H7 (cell line): ENCODE measurements around the gene NDUFS3. TPM values are rescaled to one million over a fixed set of nuclear protein-coding genes. Genes with fewer than 3 reads are reported as not detected.

Experiments
- DNase-seq: peaks from one replicate; pipeline ENCODE4 v3.0.0; 2012
- H3K27me3 ChIP-seq: 2 replicates; pipeline ENCODE4 v1.6.0; 2011; ENCODE audit warnings: mild to moderate bottlenecking, low read length; ENCODE audit not compliant: control insufficient read depth, insufficient read depth
- H3K36me3 ChIP-seq: replicated peaks from 2 replicates; pipeline ENCODE4 v1.5.1; 2011; ENCODE audit warnings: low read length; ENCODE audit not compliant: control insufficient read depth, insufficient read depth
- H3K4me3 ChIP-seq: 2 replicates; pipeline ENCODE4 v1.5.1; 2011; ENCODE audit warnings: low read depth, mild to moderate bottlenecking, control low read depth, low read length, moderate library complexity; ENCODE audit not compliant: insufficient read depth
- total RNA-seq: library from RNA; depleted of rRNA; stranded (reverse); fragments of >200 nt; shearing (Covaris generic); gene quantifications from 2 replicates; pipeline ENCODE4 v1.2.3, GENCODE V29; 2014; rRNA removed

NDUFS3 gene
- total RNA-seq, 1 experiment from 2014 or later = 101 TPM

- H3K27me3 ChIP-seq = no peaks in the 10 kb centered on the region
- H3K36me3 ChIP-seq = peaks cover 6% of the 10 kb centered on the region; the same call in 1 of the 2 replicates
- H3K4me3 ChIP-seq = no peak overlapping the region
- peak; percentile 65 for DNase-seq
These were observed 38.0 kb downstream of the NDUFS3 start for GRCh38 chr11:47616726-47617416.

- no peak for DNase-seq
- Histone ChIP-seq H3K27me3 (no peaks in the 10 kb centered on the region), H3K4me3 (no peak overlapping the region), H3K36me3 (peaks cover 8% of the 10 kb centered on the region; the same call in 1 of the 2 replicates)
These were observed 38.5 kb downstream of the NDUFS3 start for GRCh38 chr11:47617417-47617809.

DNA sequence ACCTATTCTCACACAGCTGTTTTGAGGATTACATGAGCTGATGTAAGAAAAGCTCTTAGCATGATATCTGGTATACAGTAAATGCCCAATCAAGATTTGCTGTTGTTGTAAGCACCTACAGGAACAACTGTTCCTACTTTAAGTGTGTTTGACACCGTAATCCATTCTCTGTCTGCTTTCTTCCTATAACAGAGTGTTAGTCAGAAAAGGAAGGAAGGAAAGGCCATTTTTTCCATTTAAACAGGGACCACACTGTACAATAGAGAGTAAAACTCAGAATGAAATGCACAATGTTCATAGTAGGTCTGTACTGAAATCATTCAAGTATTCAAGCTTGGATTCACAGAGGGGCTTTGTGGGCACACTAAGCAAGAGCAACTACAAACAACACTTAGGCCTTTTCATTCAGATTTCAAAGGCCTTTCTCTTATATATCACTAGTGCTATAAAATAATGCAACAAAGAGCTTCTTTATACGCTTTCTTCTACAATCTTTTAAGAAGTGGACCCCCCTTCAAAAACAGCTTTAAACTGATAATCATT lies 42.0 kb downstream of the NDUFS3 start:
- H3K27me3 ChIP-seq = no peaks in the 10 kb centered on the region
- no peak overlapping the region for H3K4me3 ChIP-seq
- peaks cover 16% of the 10 kb centered on the region for H3K36me3 ChIP-seq
- DNase-seq = no peak

- H3K4me3 ChIP-seq = no peak overlapping the region
- H3K27me3 ChIP-seq = no peaks in the 10 kb centered on the region
- H3K36me3 ChIP-seq = peaks cover 17% of the 10 kb centered on the region
- no peak for DNase-seq
These were observed 47.4 kb downstream of the NDUFS3 start for GRCh38 chr11:47626234-47626633.

DNA sequence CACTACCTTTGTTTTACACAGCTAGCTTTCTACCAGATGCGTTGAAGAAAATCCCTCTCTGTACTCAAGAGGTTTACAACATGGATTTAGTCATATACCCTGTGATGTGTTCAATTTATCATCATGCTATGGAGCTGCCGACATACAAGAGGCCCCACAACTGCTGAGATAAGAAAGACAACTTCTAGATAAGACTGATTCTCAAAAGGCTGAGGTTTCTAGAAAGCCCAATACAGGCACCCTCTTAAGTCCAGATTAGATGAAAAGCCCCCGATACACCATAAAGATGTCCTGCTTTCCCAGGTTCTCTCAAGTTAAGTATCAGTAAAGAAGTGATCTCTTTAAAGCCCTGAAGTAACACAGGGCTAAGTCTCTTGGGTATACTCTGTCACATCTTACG lies 49.2 kb downstream of the NDUFS3 start:
- H3K36me3 ChIP-seq = peaks cover 20% of the 10 kb centered on the region
- DNase-seq = no peak
- H3K27me3 ChIP-seq = no peaks in the 10 kb centered on the region
- H3K4me3 ChIP-seq = no peak overlapping the region

- no peak for DNase-seq
- Histone ChIP-seq H3K27me3 (no peaks in the 10 kb centered on the region), H3K36me3 (peaks cover 26% of the 10 kb centered on the region)
These were observed 52.6 kb downstream of the NDUFS3 start for GRCh38 chr11:47631473-47631872.

More at GRCh38 chr11:47631473-47631872, 52.6 kb downstream of the NDUFS3 start:
- no peak overlapping the region for H3K4me3 ChIP-seq

Other genes starting within 250 kb of the NDUFS3 start
- not detected in 2 replicates for gene MYBPC3, start 226.4 kb upstream of the NDUFS3 start, total RNA-seq
- gene SPI1, start 200.5 kb upstream of the NDUFS3 start, total RNA-seq = 0.42 and 0.81 TPM in 2 replicates
- gene SLC39A13, start 170.5 kb upstream of the NDUFS3 start, total RNA-seq = 26.7 and 29.0 TPM in 2 replicates
- 132 and 162 TPM in 2 replicates for gene PSMC3, start 152.6 kb upstream of the NDUFS3 start, total RNA-seq
- gene RAPSN, start 129.9 kb upstream of the NDUFS3 start, total RNA-seq = 0.33 and 0.42 TPM in 2 replicates
- gene CELF1, start 25.9 kb upstream of the NDUFS3 start, total RNA-seq = 119 and 155 TPM in 2 replicates
- gene PTPMT1, start 13.5 kb upstream of the NDUFS3 start, total RNA-seq = 83.9 and 95.1 TPM in 2 replicates
- gene KBTBD4, start 104 bp upstream of the NDUFS3 start, total RNA-seq = 20.1 and 23.7 TPM in 2 replicates
- gene FAM180B, start 7.6 kb downstream of the NDUFS3 start, total RNA-seq = not detected in 2 replicates
- 5.0 and 5.2 TPM in 2 replicates for gene C1QTNF4, start 15.3 kb downstream of the NDUFS3 start, total RNA-seq
- gene MTCH2, start 63.5 kb downstream of the NDUFS3 start, total RNA-seq = 143 and 148 TPM in 2 replicates
- 1.0 and 5.2 TPM in 2 replicates for gene AGBL2, start 136.3 kb downstream of the NDUFS3 start, total RNA-seq
- gene FNBP4, start 188.3 kb downstream of the NDUFS3 start, total RNA-seq = 33.2 and 65.7 TPM in 2 replicates